RWPE1 (cell line): ENCODE measurements around the gene GNAT1.
"Not testable (repeated sequence)": the region's sequence is repeated elsewhere in the genome, so short reads cannot be mapped to it uniquely, and the experiment has no call there.

Source experiments
- CTCF ChIA-PET: fragments of 350-600 bp; sonication (Branson Sonifier 250); formaldehyde crosslinking; extraction: SDS; loops from one replicate; lab custom pipeline; 2021; lab: Yijun Ruan, JAX
- POLR2A ChIA-PET: fragments of 400-600 bp; formaldehyde crosslinking; extraction: SDS; loops from one replicate; lab custom pipeline; 2020; ENCODE audit warnings: antibody characterized with exemption; ENCODE audit not compliant: low non-redundant PET; lab: Yijun Ruan, JAX
- DNase-seq: peaks from one replicate; pipeline ENCODE4 v3.0.0; 2012; ENCODE audit warnings: low spot score
- H3K27ac ChIP-seq: fragments of 450-650 bp; 2 replicates; pipeline ENCODE4 v1.5.1; 2017
- TF ChIP-seq, protein P1 (sequence below): fragments of 450-650 bp; conservative IDR thresholded peaks from 2 replicates; pipeline ENCODE4 v1.5.1; 2017; ENCODE audit warnings: low read depth, mild to moderate bottlenecking

GNAT1 gene

GRCh38 chr3:50226888-50227389 lies 35.5 kb downstream of the GNAT1 start:
- TF ChIP-seq, protein P1, sequence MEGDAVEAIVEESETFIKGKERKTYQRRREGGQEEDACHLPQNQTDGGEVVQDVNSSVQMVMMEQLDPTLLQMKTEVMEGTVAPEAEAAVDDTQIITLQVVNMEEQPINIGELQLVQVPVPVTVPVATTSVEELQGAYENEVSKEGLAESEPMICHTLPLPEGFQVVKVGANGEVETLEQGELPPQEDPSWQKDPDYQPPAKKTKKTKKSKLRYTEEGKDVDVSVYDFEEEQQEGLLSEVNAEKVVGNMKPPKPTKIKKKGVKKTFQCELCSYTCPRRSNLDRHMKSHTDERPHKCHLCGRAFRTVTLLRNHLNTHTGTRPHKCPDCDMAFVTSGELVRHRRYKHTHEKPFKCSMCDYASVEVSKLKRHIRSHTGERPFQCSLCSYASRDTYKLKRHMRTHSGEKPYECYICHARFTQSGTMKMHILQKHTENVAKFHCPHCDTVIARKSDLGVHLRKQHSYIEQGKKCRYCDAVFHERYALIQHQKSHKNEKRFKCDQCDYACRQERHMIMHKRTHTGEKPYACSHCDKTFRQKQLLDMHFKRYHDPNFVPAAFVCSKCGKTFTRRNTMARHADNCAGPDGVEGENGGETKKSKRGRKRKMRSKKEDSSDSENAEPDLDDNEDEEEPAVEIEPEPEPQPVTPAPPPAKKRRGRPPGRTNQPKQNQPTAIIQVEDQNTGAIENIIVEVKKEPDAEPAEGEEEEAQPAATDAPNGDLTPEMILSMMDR = no peak
- peak overlapping the region; percentile 94 for H3K27ac ChIP-seq
- CTCF ChIA-PET = interaction anchor here (0.6 to 3.3 kb wide), 18 partner anchors 9 to 243 kb away, joined by 3 to 45 read pairs (median 4); partner anchors contain the start of genes GNAI2 and GNAT1
- no peak for DNase-seq
- POLR2A ChIA-PET = no interaction called here

GRCh38 chr3:50227390-50228183 lies 36.2 kb downstream of the GNAT1 start:
- peak; percentile 88 for DNase-seq
- TF ChIP-seq, protein P1 = peak; percentile 94
- ChIA-PET CTCF (interaction anchor here (0.7 to 3.3 kb wide), 12 partner anchors 9 to 47 kb away, joined by 3 to 45 read pairs (median 5); partner anchors contain the start of genes GNAI2 and GNAT1), POLR2A (interaction anchor here (1.1 kb wide), 1 partner anchor 11 kb away, joined by 3 read pairs; no protein-coding TSS in a partner anchor)
- H3K27ac ChIP-seq = peak overlapping the region; percentile 94

DNA sequence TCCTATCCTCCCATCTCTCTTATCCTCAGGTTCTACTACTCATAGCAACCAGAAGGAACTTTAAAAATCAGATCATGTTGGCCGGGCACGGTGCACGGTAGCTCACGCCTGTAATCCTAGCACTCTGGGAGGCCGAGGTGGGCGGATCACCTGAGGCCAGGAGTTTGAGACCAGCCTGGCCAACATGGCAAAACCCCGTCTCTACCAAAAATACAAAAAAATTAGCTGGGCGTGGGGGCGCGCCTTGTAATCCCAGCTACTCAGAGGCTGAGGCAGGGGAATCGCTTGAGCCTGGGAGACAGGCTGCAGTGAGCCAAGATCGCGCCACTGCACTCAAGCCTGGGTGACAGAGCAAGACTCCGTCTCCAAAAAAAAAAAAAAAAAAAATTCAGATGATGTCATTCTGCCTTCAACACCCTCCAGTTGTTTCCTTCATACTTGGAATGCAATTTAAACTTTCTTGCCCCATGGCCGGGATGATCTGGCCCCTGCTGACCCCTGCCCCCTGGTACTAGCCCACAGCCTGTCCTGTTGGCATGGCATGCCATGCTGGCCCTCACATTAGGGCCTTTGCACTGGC lies 36.9 kb downstream of the GNAT1 start:
- H3K27ac ChIP-seq = peak overlapping the region; percentile 94
- ChIA-PET CTCF (interaction anchor here (1.0 to 2.9 kb wide), 5 partner anchors 18 to 34 kb away, joined by 3 to 12 read pairs (median 5); no protein-coding TSS in a partner anchor), POLR2A (interaction anchor here (1.1 kb wide), 1 partner anchor 10 kb away, joined by 3 read pairs; no protein-coding TSS in a partner anchor)
- DNase-seq = not testable (repeated sequence)

DNA sequence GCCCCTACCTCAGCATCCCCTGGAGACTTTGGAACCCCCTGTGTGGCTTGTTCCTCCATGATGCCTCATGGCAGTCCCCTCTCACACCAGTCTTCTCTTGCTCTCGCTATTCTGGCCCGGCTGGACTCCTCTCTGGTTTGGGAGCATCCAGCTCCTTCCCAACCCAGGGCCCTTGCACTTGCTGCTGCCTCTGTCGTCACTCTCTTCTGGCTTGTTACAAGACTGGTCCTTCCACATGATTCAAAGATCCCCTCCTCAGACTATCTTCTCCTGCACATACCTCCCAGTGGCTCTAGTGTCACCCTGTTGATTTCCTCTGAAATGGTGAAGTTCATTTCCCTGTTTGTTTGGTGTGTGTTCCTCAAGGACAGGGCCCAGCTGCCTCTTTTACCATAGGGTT lies 38.1 kb downstream of the GNAT1 start:
- ChIA-PET CTCF (no interaction called here), POLR2A (no interaction called here)
- no peak for DNase-seq
- peak overlapping the region; percentile 94 for H3K27ac ChIP-seq
- TF ChIP-seq, protein P1 = no peak

- TF ChIP-seq, protein P1 = no peak
- peak overlapping the region; percentile 94 for H3K27ac ChIP-seq
- no peak for DNase-seq
- ChIA-PET CTCF (no interaction called here), POLR2A (no interaction called here)
Observed at GRCh38 chr3:50230104-50230793, 38.8 kb downstream of the GNAT1 start.

DNA sequence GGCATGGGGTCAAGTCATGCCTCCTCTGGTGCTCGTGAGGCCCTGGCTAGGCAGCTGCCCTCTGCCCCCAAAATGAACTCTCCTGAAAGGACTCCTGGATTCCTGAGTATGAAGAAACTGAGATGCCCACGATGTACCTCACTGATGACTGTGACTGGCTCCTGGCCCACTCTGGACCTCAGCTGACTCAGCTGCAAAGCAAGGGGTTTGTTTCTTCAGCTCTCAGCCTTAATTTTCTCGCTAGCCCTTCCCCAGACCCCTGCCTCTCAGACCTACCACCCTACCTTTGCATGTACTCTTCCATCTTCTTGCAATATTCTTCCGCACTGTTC lies 39.4 kb downstream of the GNAT1 start:
- ChIA-PET POLR2A (no interaction called here), CTCF (no interaction called here)

More for the DNA sequence above, 39.4 kb downstream of the GNAT1 start:
- TF ChIP-seq, protein P1 = no peak
- no peak for DNase-seq
- peak overlapping the region; percentile 94 for H3K27ac ChIP-seq
